ENCODE data around the gene NDST1. TPM values are rescaled to one million over a fixed set of nuclear protein-coding genes. Genes with fewer than 3 reads are reported as not detected.

NDST1 gene
- total RNA-seq (1 to 10 TPM; 1.1 to 1.6 TPM), total RNA-seq (0.07 to 18.9 (median 3.0) reads per million in 172 experiments)
- polyA plus RNA-seq (2013, experiment 1 of 2), result 2.3 TPM
- polyA plus RNA-seq (2013, experiment 2 of 2), result 2.4 TPM

DNA sequence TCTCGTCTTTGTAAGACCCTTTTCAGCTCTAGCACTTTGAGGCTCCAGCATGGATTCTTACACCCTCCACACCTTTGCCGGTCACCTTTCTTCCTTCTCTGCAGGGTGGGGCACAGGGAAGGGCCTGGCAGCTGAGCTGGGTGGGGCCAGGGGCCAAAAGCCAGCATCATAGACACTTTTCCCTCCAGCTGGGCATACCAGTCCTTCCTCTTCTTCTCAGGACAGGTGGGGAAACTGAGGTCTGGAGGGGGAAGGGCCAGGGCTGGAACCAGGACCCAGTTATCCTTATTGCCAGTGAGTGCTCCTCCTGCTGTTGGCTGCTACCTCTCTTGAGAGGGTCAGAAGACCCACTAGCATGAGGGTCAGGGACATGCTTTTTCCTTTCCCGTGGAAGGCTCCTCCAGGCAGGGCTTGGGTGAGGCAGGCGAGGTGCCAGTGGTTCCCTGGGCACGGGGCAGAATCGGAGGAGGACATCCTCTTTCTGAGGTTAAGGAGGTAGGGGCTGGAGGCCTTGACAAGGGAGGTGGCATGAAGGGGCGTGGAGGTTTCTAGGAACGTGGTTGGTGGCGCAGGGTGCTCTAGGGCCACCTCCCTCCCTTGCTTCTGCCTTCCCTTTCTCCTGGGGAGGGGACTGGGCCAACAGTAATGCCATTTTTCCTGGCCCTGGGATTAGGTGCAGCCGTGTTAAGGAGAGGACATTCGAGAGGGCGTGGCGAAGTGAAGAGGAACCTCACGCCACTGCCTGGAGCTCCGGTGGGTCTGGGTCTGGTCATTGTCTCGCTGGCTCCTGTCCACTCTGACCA, at the start of gene NDST1:
NDST1 (plus strand) TSS at position 658 of the 803 bp plus-strand sequence. CDS start 13,124 bp downstream, outside the sequence.
- H3K4me3 Mint-ChIP-seq, result no peak within 1 kb of the TSS
- Histone ChIP-seq H3K27me3 (ENCODE audit: control insufficient read depth in 1 of 2, insufficient read depth in 2 of 2, low read length in 2 of 2) (no peaks in the 10 kb centered on the region), H3K27ac (ENCODE audit: low read depth in 1 of 2, low read length in 2 of 2) (no peak within 1 kb of the TSS), H3K4me3 (ENCODE audit: low read length) (no peak within 1 kb of the TSS), H3K9me3 (ENCODE audit: control insufficient read depth in 1 of 2, insufficient read depth in 1 of 2, low read length in 2 of 2) (no peaks in the 10 kb centered on the region), H3K4me1 (ENCODE audit: insufficient read depth, low read length) (no peaks in the 10 kb centered on the region), H3K36me3 (ENCODE audit: insufficient read depth, low read length) (no peaks in the 10 kb centered on the region)
- H3K4me1 Mint-ChIP-seq (ENCODE audit: low read depth), result no peaks in the 10 kb centered on the region
- no peak for TF ChIP-seq CTCF (IDR thresholded peaks at IDR 0.05)
- POLR2A ChIA-PET, result no interaction called here
- no peaks in the 10 kb centered on the region for H3K9me3 Mint-ChIP-seq
- ATAC-seq (ENCODE audit: poor library complexity), result no peak
- CTCF ChIA-PET, result no interaction called here
- DNase-seq, result no peak
- no peaks in the 10 kb centered on the region for H3K36me3 Mint-ChIP-seq (ENCODE audit: low read depth)
- H3K27me3 Mint-ChIP-seq, result no peaks in the 10 kb centered on the region
- H3K27ac Mint-ChIP-seq, result no peak within 1 kb of the TSS
- intact Hi-C loops (cut with DNase I, micrococcal nuclease), result no loop called here

- POLR2A ChIA-PET, result interaction anchor here (0.7 to 1.6 kb wide), 3 partner anchors 9 to 325 kb away, joined by 4 to 11 read pairs (median 7); partner anchors contain the start of gene RBM22
- Mint-ChIP-seq H3K36me3 (ENCODE audit: low read depth) (no peaks in the 10 kb centered on the region), H3K9me3 (no peaks in the 10 kb centered on the region), H3K4me1 (ENCODE audit: low read depth) (peaks cover 45% of the 10 kb centered on the region), H3K27ac (peak overlapping the region; percentile 61), H3K27me3 (no peaks in the 10 kb centered on the region), H3K4me3 (no peak overlapping the region)
- no peaks in the 10 kb centered on the region for H3K9me3 ChIP-seq (ENCODE audit: control insufficient read depth in 1 of 2, insufficient read depth in 1 of 2, low read length in 2 of 2)
- no peak overlapping the region for H3K4me3 ChIP-seq (ENCODE audit: low read length)
- peak; percentile 80 for TF ChIP-seq CTCF (IDR thresholded peaks at IDR 0.05)
- DNase-seq, result peak; percentile 78 to 93 (median 87)
- CTCF ChIA-PET, result interaction anchor here (0.6 to 2.1 kb wide), 5 partner anchors 9 to 387 kb away, joined by 3 to 11 read pairs (median 3); partner anchors contain the start of genes IRGM and SMIM3
- H3K27ac ChIP-seq (ENCODE audit: low read depth in 1 of 2, low read length in 2 of 2), result no peak overlapping the region
- peak; percentile 91 for ATAC-seq (ENCODE audit: poor library complexity)
- H3K4me1 ChIP-seq (ENCODE audit: insufficient read depth, low read length), result peaks cover 37% of the 10 kb centered on the region
- intact Hi-C loops (cut with DNase I, micrococcal nuclease), result loop anchor here (1.0 to 10.0 kb wide), 12 partner anchors 64 to 1306 kb away; partner anchors contain the start of genes IRGM (in 2 of the 2), RBM22 (in 1 of the 2) and SMIM3 (in 1 of the 2)
- no peaks in the 10 kb centered on the region for H3K27me3 ChIP-seq (ENCODE audit: control insufficient read depth in 1 of 2, insufficient read depth in 2 of 2, low read length in 2 of 2)
- no peaks in the 10 kb centered on the region for H3K36me3 ChIP-seq (ENCODE audit: insufficient read depth, low read length)
Measured at GRCh38 chr5:150458802-150459557, 49.0 kb upstream of the NDST1 start.

DNA sequence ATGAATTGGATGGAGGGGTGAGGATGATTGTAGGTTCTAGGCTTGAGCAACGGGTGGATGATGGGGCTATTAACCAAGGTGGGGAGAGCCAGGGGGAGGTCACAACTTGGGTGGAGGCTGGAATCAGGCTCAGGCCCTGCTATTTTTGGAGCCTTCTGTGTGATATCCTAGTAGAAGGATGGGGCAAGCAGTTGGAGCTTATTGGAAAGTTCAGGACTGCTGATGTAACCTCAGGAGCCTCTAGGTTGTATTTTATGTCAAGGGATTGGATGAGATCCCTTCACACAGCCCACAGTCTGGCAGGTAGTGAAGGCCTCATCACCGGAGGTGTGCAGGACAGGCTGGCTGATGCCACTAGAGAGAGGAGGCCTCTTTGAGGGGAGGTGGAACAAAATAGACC, 47.1 kb upstream of the NDST1 start:
- peaks cover 45% of the 10 kb centered on the region for H3K4me1 Mint-ChIP-seq (ENCODE audit: low read depth)
- no peak for TF ChIP-seq CTCF (IDR thresholded peaks at IDR 0.05)

More for the DNA sequence above, 47.1 kb upstream of the NDST1 start:
- POLR2A ChIA-PET, result interaction anchor here (1.8 kb wide), 1 partner anchor 11 kb away, joined by 11 read pairs; the partner anchor contains the start of gene RPS14
- DNase-seq (no peak), ATAC-seq (ENCODE audit: poor library complexity) (no peak)
- H3K4me3 ChIP-seq (ENCODE audit: low read length), result no peak overlapping the region
- intact Hi-C loops (cut with DNase I, micrococcal nuclease), result loop anchor here in 1 of 2 experiments (5.0 kb wide), 1 partner anchor 102 kb away; no protein-coding TSS in a partner anchor
- no peaks in the 10 kb centered on the region for H3K27me3 ChIP-seq (ENCODE audit: control insufficient read depth in 1 of 2, insufficient read depth in 2 of 2, low read length in 2 of 2)
- no peak overlapping the region for H3K4me3 Mint-ChIP-seq
- no peaks in the 10 kb centered on the region for H3K9me3 ChIP-seq (ENCODE audit: control insufficient read depth in 1 of 2, insufficient read depth in 1 of 2, low read length in 2 of 2)
- no peaks in the 10 kb centered on the region for H3K27me3 Mint-ChIP-seq
- H3K9me3 Mint-ChIP-seq, result no peaks in the 10 kb centered on the region
- CTCF ChIA-PET, result no interaction called here
- no peaks in the 10 kb centered on the region for H3K36me3 Mint-ChIP-seq (ENCODE audit: low read depth)
- H3K36me3 ChIP-seq (ENCODE audit: insufficient read depth, low read length), result no peaks in the 10 kb centered on the region
- H3K27ac Mint-ChIP-seq, result peak overlapping the region; percentile 77
- H3K27ac ChIP-seq (ENCODE audit: low read depth in 1 of 2, low read length in 2 of 2), result no peak overlapping the region
- peaks cover 37% of the 10 kb centered on the region for H3K4me1 ChIP-seq (ENCODE audit: insufficient read depth, low read length)

All from CD4-positive, alpha-beta T cell (primary cell).